Spleen (tissue), 11 donors: Measurements from ENCODE around the gene STAT3. TPM values are rescaled to one million over a fixed set of nuclear protein-coding genes. Genes with fewer than 3 reads are reported as not detected.

ENCODE experiments used
- DNase-seq: peaks from one replicate; pipeline ENCODE4 v3.0.0-alpha.2; 2020
- H3K27ac ChIP-seq, 8 donors: fragments of 200-600 bp; sonication (generic) in 7 of 8; 1 replicate in 4 of 8; 2 replicates in 4 of 8; pipeline versions ENCODE4 v1.5.0 to v1.8.0; 2016 to 2021; ENCODE audit warnings: inconsistent platforms in 4 of 8, mild to moderate bottlenecking in 4 of 8, moderate library complexity in 1 of 8
- H3K27me3 ChIP-seq, 7 donors: fragments of 200-600 bp; sonication (generic) in 6 of 7; replicated peaks in 1 of 7; 1 replicate in 4 of 7; 2 replicates in 3 of 7; pipeline versions ENCODE4 v1.5.0 to v1.8.0; 2016 to 2021; ENCODE audit warnings: inconsistent platforms in 3 of 7, mild to moderate bottlenecking in 1 of 7
- H3K36me3 ChIP-seq, 6 donors: fragments of 200-600 bp; sonication (generic) in 5 of 6; 1 replicate in 4 of 6; 2 replicates in 2 of 6; pipeline versions ENCODE4 v1.5.0 to v1.8.0; 2016 to 2021; ENCODE audit warnings: inconsistent platforms in 2 of 6
- H3K4me1 ChIP-seq, 6 donors: fragments of 200-600 bp; sonication (generic) in 5 of 6; 1 replicate in 3 of 6; 2 replicates in 3 of 6; pipeline versions ENCODE4 v1.5.0 to v1.8.0; 2016 to 2021; ENCODE audit warnings: inconsistent platforms in 3 of 6
- H3K4me3 ChIP-seq, 8 donors: fragments of 200-600 bp; sonication (generic) in 7 of 8; 1 replicate in 4 of 8; 2 replicates in 4 of 8; pipeline versions ENCODE4 v1.5.0 to v1.8.0; 2016 to 2021; ENCODE audit warnings: inconsistent platforms in 4 of 8, mild to moderate bottlenecking in 4 of 8, moderate library complexity in 2 of 8
- H3K9me3 ChIP-seq, 8 donors: fragments of 200-600 bp; sonication (generic) in 7 of 8; 1 replicate in 4 of 8; 2 replicates in 4 of 8; pipeline versions ENCODE4 v1.5.0 to v1.8.0; 2016 to 2021; ENCODE audit warnings: inconsistent platforms in 4 of 8
- CTCF ChIP-seq, 11 experiments: fragments of 200-600 bp in 7 of 11; fragments of 450-650 bp in 4 of 11; sonication (generic) in 4 of 11; IDR thresholded peaks in 8 of 11; conservative IDR thresholded peaks in 3 of 11; 1 replicate in 7 of 11; 2 replicates in 4 of 11; pipeline versions ENCODE4 v1.4.0 to v1.8.0; 2016 to 2021; ENCODE audit warnings: antibody characterized with exemption in 11 of 11, inconsistent platforms in 4 of 11, mild to moderate bottlenecking in 1 of 11
- POLR2A ChIP-seq, 3 donors: fragments of 450-650 bp; IDR thresholded peaks; one replicate each; pipeline ENCODE4 v1.5.1; 2017; ENCODE audit warnings: antibody characterized with exemption in 3 of 3, mild to moderate bottlenecking in 1 of 3
- POLR2AphosphoS5 ChIP-seq, 3 donors: sonication (generic); formaldehyde crosslinking; IDR thresholded peaks; one replicate each; pipeline ENCODE4 v1.5.1; 2017; ENCODE audit warnings: antibody characterized with exemption in 3 of 3
- WGBS, 5 donors: extraction: QIAGEN DNeasy Blood & Tissue Kit in 3 of 5; methylation state at CpG; one replicate each; pipeline versions ENCODE4 v1.1.5 to v1.1.7; 2013 to 2018; 5-methylcytosine and 5-hydroxymethylcytosine counted together
- intact Hi-C: fragments of 100-400 bp; cut with DNase I; formaldehyde crosslinking; loops from one replicate; pipeline ENCODE4 v1.15.0; 2023; ENCODE audit warnings: low total_unique reads
- polyA plus RNA-seq, 3 donors: library from polyadenylated mRNA; stranded (reverse); fragments of 200-250 nt; gene quantifications; one replicate each; pipeline ENCODE4 v1.2.1, GENCODE V29; 2013
- total RNA-seq, 7 donors: library from RNA; depleted of rRNA in 3 of 7; stranded (reverse); fragments of >200 nt in 3 of 7; fragmentation: NEBNext Ultra II Directional in 4 of 7; extraction: Animal tissue kit (Norgen Biotek cat#: 25700) in 4 of 7; gene quantifications; one replicate each; pipeline versions ENCODE4 v1.1.0 to v1.2.1, GENCODE V29; 2016 to 2021
- donor health status: healthy with polysubstance abuse.
- donor health status: DM: no; HTN: no; CAD: no; lungs with moderate emphysema.
- donor health status: DM: no; HTN: no; CAD: no.
- donor health status: Bipolar disorder and iron deficiency.
- donor health status: healthy.
- donor health status: DM: no; HTN: no; CAD: no.
- donor health status: DM: yes; HTN: yes; CAD: no.

The STAT3 gene
- total and polyA plus RNA-seq, 10 donors: 18.3 to 326 (median 241) TPM

- TF ChIP-seq POLR2A (IDR thresholded peaks at IDR 0.05) (no peak), POLR2AphosphoS5 (IDR thresholded peaks at IDR 0.05) (peak in 2 of 3 donors; percentile 55 to 57), CTCF (IDR thresholded peaks at IDR 0.05 in 8 of 11, conservative IDR thresholded peaks at IDR 0.05 in 3 of 11) (no peak)
- peaks cover 12 to 48% (median 21%) of the 10 kb centered on the region in 6 donors for H3K4me1 ChIP-seq
- H3K36me3 ChIP-seq: no peaks in the 10 kb centered on the region
- no peak for DNase-seq
- H3K27me3 ChIP-seq: no peaks in the 10 kb centered on the region
- intact Hi-C loops: no loop called here
- 71 to 79% (median 77%) methylated on average over 7 of the region's 7 CpGs for WGBS, 5 donors
- H3K27ac ChIP-seq: peak overlapping the region in 3 of 8 donors; percentile 56 to 61 (median 57)
- H3K9me3 ChIP-seq: no peaks in the 10 kb centered on the region
- H3K4me3 ChIP-seq: no peak overlapping the region
Measured at GRCh38 chr17:42283241-42284023, 104.8 kb downstream of the STAT3 start.

GRCh38 chr17:42282478-42283080 is 105.7 kb downstream of the STAT3 start:
- no peak for DNase-seq
- Histone ChIP-seq H3K4me1 (peaks cover 12 to 42% (median 16%) of the 10 kb centered on the region in 6 donors), H3K4me3 (no peak overlapping the region), H3K9me3 (no peaks in the 10 kb centered on the region), H3K27ac (peak overlapping the region in 3 of 8 donors; percentile 56 to 61 (median 57)), H3K36me3 (no peaks in the 10 kb centered on the region), H3K27me3 (no peaks in the 10 kb centered on the region)
- no peak for TF ChIP-seq POLR2AphosphoS5 (IDR thresholded peaks at IDR 0.05)
- TF ChIP-seq POLR2A (IDR thresholded peaks at IDR 0.05): no peak
- intact Hi-C loops: no loop called here
- 89 to 95% (median 91%) methylated on average over 6 of the region's 6 CpGs for WGBS, 5 donors

GRCh38 chr17:42281571-42282096 is 106.6 kb downstream of the STAT3 start:
- no peak overlapping the region for H3K27ac ChIP-seq
- intact Hi-C loops: no loop called here

More at GRCh38 chr17:42281571-42282096, 106.6 kb downstream of the STAT3 start:
- 88 to 94% (median 92%) methylated on average over 7 of the region's 7 CpGs for WGBS, 5 donors
- Histone ChIP-seq H3K9me3 (no peaks in the 10 kb centered on the region), H3K27me3 (no peaks in the 10 kb centered on the region), H3K4me3 (no peak overlapping the region), H3K4me1 (peaks cover 4 to 42% (median 14%) of the 10 kb centered on the region in 6 donors), H3K36me3 (no peaks in the 10 kb centered on the region)
- TF ChIP-seq POLR2A (IDR thresholded peaks at IDR 0.05) (no peak), POLR2AphosphoS5 (IDR thresholded peaks at IDR 0.05) (no peak), CTCF (IDR thresholded peaks at IDR 0.05 in 8 of 11, conservative IDR thresholded peaks at IDR 0.05 in 3 of 11) (no peak)
- DNase-seq: no peak
